ENCODE data around the gene GALNT1.

GALNT1 gene

DNA sequence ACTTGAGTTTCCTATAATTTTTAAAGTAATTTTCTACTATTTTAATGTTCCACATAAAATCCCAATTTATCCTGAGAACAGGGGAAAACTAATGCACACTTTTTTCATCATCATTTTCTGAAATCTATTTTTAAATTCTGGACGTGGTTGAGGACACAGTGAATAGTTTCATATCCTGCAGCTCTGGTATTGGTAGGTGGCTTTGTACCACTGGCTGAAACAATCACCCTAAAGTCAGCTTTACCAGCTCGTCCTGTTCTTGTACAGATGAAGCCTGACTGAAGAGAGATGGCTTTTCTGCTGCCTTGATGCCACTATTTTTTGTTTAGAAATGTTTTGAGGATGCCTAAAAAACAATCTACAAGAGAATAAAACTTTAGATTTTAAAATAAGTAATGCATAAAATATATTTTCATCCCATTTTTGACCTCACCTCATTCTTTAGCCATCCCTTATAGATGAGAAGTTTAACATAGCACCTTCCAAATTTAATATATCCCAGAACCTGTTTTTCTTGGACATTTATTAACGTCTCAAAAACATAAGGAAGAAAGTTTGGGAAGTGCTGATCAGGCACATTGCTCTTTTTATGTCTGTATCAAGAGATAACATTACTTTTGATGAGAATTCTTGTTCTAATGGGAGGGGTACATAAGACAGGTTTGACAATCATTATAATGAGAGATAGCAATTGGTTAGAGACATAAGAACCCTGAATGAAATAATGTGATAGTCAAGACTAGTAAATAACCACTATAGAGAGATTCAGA is 80.9 kb downstream of the GALNT1 start:
- in situ Hi-C loops (cut with MboI; ENCODE audit: low sequenced_read_pairs), result no loop called here

DNA sequence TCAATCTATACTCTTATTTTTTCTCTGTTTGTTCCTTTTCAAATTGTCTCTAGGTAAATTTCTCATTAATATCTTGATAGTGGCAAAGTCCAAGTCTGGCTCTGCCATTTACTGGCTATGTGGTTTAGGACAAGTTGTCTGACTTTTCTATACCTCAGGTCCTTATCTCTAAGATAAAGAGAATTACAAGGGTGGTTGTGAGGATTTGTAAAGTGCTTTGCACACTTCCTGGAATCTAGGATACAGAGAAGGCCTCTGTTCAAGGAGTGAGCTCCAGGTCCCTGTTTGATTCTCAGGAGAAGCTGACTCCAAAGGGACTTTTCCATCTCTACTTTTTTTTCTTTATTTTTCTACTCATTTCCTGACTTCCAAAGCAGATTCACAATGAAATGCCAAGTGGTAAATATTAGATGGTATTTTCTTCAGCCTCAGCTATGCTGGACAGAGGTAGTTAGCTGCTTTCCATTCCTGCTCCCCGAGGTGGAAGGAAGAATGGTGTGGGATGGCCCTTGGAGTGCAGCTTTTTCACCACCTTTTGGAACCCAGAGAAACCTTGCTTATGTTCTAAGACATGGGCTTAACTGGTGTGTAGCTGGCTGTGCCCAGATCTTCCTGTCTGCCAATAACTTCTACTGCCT is 90.5 kb downstream of the GALNT1 start:
- in situ Hi-C loops (cut with MboI; ENCODE audit: low sequenced_read_pairs), result no loop called here

- in situ Hi-C loops (cut with MboI; ENCODE audit: low sequenced_read_pairs), result no loop called here
Measured at GRCh38 chr18:35672897-35673296, 91.4 kb downstream of the GALNT1 start.

GRCh38 chr18:35673682-35674081 is 92.1 kb downstream of the GALNT1 start:
- in situ Hi-C loops (cut with MboI; ENCODE audit: low sequenced_read_pairs), result no loop called here

- in situ Hi-C loops (cut with MboI; ENCODE audit: low sequenced_read_pairs), result no loop called here
Measured at GRCh38 chr18:35680139-35680551, 98.6 kb downstream of the GALNT1 start.

- in situ Hi-C loops (cut with MboI; ENCODE audit: low sequenced_read_pairs), result no loop called here
Measured at GRCh38 chr18:35682281-35682867, 100.8 kb downstream of the GALNT1 start.

GRCh38 chr18:35683021-35683420 is 101.5 kb downstream of the GALNT1 start:
- in situ Hi-C loops (cut with MboI; ENCODE audit: low sequenced_read_pairs), result no loop called here

GRCh38 chr18:35688757-35689156 is 107.2 kb downstream of the GALNT1 start:
- in situ Hi-C loops (cut with MboI; ENCODE audit: low sequenced_read_pairs), result no loop called here

- in situ Hi-C loops (cut with MboI; ENCODE audit: low sequenced_read_pairs), result no loop called here
Measured at GRCh38 chr18:35689728-35690127, 108.2 kb downstream of the GALNT1 start.

DNA sequence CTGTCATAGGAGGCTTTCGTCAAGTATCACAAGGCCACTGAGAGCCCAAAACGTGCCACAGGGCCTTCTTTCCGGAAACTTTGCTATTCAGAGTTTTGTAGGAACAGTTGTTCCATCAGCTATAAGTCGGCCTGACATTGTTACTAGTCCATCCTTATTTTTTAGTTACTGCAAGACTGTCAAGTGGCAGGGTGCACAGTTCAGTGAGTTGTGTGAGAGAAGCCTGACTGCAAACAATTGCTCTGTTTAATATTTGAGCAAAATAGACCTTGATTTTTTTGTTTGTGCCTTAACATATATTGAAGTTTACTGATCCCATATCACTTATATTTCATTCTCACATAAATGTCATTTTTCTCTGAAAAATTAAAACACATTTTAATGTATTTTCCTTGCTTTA is 110.1 kb downstream of the GALNT1 start:
- in situ Hi-C loops (cut with MboI; ENCODE audit: low sequenced_read_pairs), result no loop called here

GRCh38 chr18:35692866-35693265 is 111.3 kb downstream of the GALNT1 start:
- in situ Hi-C loops (cut with MboI; ENCODE audit: low sequenced_read_pairs), result no loop called here

DNA sequence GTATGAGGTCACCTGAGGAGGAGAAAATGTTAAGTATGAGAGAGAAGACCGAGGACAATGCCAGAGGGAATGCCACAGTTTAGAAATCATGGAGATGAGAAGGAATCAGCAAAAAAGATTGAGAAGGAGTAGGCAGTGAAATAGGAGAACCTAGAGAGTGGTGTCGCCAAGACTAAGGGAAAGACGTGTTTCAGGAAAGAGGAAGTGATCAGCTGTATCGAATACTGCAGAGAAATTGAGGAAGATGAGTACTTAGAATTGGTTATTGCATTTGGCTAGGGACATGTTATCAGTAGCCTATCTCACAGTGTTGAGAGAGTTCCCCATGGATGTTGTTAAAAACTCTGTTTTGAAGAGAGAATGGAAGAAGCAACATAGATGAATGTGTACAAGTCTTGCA is 112.3 kb downstream of the GALNT1 start:
- in situ Hi-C loops (cut with MboI; ENCODE audit: low sequenced_read_pairs), result no loop called here

DNA sequence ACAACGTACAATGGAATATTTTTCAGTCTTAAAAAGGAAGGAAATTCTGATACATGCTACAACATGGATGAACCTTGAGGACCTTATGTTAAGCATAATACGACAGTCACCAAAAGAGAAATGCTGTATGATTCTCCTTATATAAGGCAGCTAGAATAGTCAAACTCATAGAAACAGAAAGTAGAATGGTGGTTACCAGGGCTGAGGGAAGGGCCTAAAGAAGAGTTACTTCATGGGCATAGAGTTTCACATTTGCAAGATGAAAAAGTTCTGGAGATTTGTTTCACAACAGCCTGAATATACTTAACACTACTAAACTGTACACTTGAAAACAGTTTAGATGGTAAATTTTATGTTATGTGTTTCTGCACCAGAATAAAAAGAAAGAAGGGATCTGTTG is 113.3 kb downstream of the GALNT1 start:
- in situ Hi-C loops (cut with MboI; ENCODE audit: low sequenced_read_pairs), result no loop called here

GRCh38 chr18:35695384-35695783 is 113.8 kb downstream of the GALNT1 start:
- in situ Hi-C loops (cut with MboI; ENCODE audit: low sequenced_read_pairs), result no loop called here

DNA sequence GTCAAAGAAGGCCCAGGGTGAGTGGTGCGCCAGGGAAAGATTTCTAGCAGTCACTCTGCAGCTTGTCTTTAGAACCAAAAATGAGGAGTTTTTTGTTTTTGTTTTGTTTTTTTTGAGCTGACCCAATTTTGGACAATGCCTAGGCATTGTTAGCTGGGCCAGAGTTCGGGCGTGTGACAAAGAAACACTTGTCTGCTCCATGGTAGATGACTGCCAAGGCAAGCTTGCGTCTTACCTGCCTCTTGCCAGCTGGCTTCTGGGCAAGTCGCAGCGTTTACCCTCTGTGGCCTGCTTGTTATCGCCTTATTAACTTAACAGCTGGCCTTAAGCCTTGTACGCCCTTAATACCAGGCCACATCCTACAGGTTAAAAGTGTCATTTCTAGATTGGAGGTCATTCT is 114.3 kb downstream of the GALNT1 start:
- in situ Hi-C loops (cut with MboI; ENCODE audit: low sequenced_read_pairs), result no loop called here

- in situ Hi-C loops (cut with MboI; ENCODE audit: low sequenced_read_pairs), result no loop called here
Measured at GRCh38 chr18:35696307-35696706, 114.8 kb downstream of the GALNT1 start.

- in situ Hi-C loops (cut with MboI; ENCODE audit: low sequenced_read_pairs), result no loop called here
Measured at GRCh38 chr18:35697869-35698268, 116.3 kb downstream of the GALNT1 start.

DNA sequence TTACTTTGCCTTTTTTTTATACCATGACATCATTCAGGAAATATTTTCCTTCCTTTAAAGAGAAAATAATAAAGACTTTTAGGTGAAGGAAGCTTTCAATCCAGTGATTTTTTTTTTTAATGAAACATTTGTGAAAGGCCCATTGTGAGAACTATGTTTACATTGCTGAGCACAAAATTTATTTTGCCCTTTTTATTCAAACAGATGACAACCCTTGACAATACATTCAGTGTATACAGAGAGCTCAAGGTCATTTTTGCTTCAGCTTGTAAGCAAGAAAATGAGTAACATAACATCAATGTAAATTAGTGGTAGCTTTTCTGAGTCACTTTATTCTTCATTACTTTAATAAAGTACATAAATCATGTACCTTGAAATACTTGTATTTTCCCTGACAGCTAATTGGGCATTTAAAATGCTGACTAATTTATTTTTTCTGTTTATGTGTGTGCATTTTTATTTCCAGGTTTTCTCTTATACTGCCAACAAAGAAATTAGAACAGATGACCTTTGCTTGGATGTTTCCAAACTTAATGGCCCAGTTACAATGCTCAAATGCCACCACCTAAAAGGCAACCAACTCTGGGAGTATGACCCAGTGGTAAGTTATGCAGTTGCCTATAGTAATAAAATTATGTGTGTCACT is 121.6 kb downstream of the GALNT1 start:
- in situ Hi-C loops (cut with MboI; ENCODE audit: low sequenced_read_pairs), result no loop called here

- in situ Hi-C loops (cut with MboI; ENCODE audit: low sequenced_read_pairs), result no loop called here
Measured at GRCh38 chr18:35705988-35706387, 124.4 kb downstream of the GALNT1 start.

- in situ Hi-C loops (cut with MboI; ENCODE audit: low sequenced_read_pairs), result no loop called here
Measured at GRCh38 chr18:35707247-35707646, 125.7 kb downstream of the GALNT1 start.

DNA sequence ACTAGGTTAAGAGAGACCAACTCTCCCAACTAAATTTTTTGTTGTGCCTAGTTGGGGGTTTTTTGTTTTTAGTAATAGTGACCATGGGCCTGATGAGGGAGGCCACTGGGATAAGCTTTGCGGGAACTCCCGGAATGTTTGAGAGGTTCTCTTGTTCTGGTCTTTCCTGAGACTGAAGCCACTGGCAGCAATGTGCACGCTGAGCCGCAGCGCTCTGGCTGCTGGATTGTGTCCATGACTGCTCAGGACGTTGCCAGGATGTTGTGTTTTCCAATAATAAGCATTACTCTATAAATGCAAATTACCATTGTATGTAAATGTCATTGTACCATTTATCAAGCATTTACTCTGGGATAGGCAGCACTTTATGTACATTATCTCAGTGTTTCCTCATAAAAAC is 126.1 kb downstream of the GALNT1 start:
- in situ Hi-C loops (cut with MboI; ENCODE audit: low sequenced_read_pairs), result no loop called here

- in situ Hi-C loops (cut with MboI; ENCODE audit: low sequenced_read_pairs), result no loop called here
Measured at GRCh38 chr18:35710581-35710980, 129.0 kb downstream of the GALNT1 start.
